GM13976 (cell line): Measurements from ENCODE around the gene SPEF2.
"Not testable (repeated sequence)": the region's sequence is repeated elsewhere in the genome, so short reads cannot be mapped to it uniquely, and the experiment has no call there.

Experiments
- DNase-seq: peaks from one replicate; pipeline ENCODE4 v3.0.0; 2012; ENCODE audit warnings: low spot score
- CTCF ChIP-seq: IDR thresholded peaks from 2 replicates; pipeline ENCODE4 v1.5.1; 2012; ENCODE audit warnings: borderline replicate concordance, mild to moderate bottlenecking; ENCODE audit not compliant: insufficient read depth; ENCODE audit errors: extremely low read depth, missing control alignments, control extremely low read depth
- in situ Hi-C: fragments of 300-500 bp; cut with MboI; formaldehyde crosslinking; loops from one replicate; pipeline ENCODE4 v1.12.0; 2022; ENCODE audit warnings: low sequenced_read_pairs, mixed read lengths, inconsistent platforms; ENCODE audit not compliant: unreplicated experiment

SPEF2 gene

GRCh38 chr5:35832762-35833161, 215.1 kb downstream of the SPEF2 start:
- no peak for TF ChIP-seq CTCF
- in situ Hi-C loops: no loop called here
- no peak for DNase-seq

- DNase-seq: no peak
- TF ChIP-seq CTCF: no peak
- in situ Hi-C loops: no loop called here
Observed at GRCh38 chr5:35833224-35833623, 215.6 kb downstream of the SPEF2 start.

GRCh38 chr5:35835796-35836742, 218.4 kb downstream of the SPEF2 start:
- peak; percentile 33 for DNase-seq
- in situ Hi-C loops: no loop called here
- TF ChIP-seq CTCF: no peak

GRCh38 chr5:35838370-35839042, 220.8 kb downstream of the SPEF2 start:
- TF ChIP-seq CTCF: no peak
- in situ Hi-C loops: no loop called here
- DNase-seq: no peak

GRCh38 chr5:35842856-35843255, 225.2 kb downstream of the SPEF2 start:
- in situ Hi-C loops: no loop called here
- no peak for TF ChIP-seq CTCF
- DNase-seq: no peak

GRCh38 chr5:35845508-35845907, 227.8 kb downstream of the SPEF2 start:
- DNase-seq, in situ Hi-C loops: not testable (repeated sequence)

GRCh38 chr5:35847491-35847890, 229.8 kb downstream of the SPEF2 start:
- in situ Hi-C loops: no loop called here
- no peak for DNase-seq
- TF ChIP-seq CTCF: no peak
